Measurements from ENCODE around the gene ZC3H4. TPM values are rescaled to one million over a fixed set of nuclear protein-coding genes. Genes with fewer than 3 reads are reported as not detected.

ZC3H4 gene
- total RNA-seq, 1 experiment from 2014 or later = 42.7 TPM

DNA sequence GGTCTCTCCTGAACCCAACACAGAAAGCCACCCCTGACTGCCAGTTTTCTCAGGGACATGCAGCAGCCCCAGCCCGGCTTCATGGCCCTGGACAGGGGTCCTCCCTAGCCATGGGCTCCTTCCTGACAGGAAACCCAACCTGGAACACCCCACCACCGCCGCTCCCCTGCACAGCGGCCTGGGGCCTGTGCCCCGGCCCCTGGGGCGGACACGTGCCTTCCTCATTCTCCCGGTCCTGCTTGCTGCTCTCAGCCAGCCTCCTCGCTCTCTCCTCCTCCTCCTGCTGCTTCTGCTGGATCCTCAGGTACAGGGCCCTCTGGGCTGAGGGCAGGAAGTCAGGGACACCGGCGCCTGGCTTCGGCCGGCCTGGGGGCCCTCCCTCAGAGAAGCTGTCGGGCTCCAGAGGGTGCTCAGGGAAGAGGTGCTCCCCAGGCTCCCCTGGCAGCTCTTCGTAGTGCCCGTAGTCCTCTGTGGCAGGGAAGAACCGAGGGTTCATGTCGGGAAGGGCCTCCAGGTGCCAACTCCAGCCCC, 44.6 kb downstream of the ZC3H4 start:
- ATAC-seq (no peak), DNase-seq (ENCODE audit: low read depth, low spot score) (no peak)
- H3K9me3 ChIP-seq (ENCODE audit: control insufficient read depth, insufficient read depth, low read depth, low read length) = no peaks in the 10 kb centered on the region
- peaks cover 2% of the 10 kb centered on the region for H3K36me3 ChIP-seq (ENCODE audit: control insufficient read depth, insufficient read depth, low read length)
- no TSS peak for BruUV-seq (replicated peaks)
- H3K4me3 ChIP-seq (ENCODE audit: low read depth in 2 of 2, low read length in 2 of 2) = no peak overlapping the region
- no peak overlapping the region for H3K27ac ChIP-seq (ENCODE audit: low read length)
- intact Hi-C loops (cut with micrococcal nuclease; ENCODE audit: unreplicated experiment) (no loop called here), in situ Hi-C loops (cut with HindIII; ENCODE audit: low pct_unique_long_range_greater_than_20kb, low sequenced_read_pairs) (no loop called here)
- ChIA-PET POLR2A (no interaction called here), CTCF (no interaction called here)
- H3K4me1 ChIP-seq (ENCODE audit: control insufficient read depth, insufficient read depth, low read length) = no peaks in the 10 kb centered on the region
- TF ChIP-seq, protein P1, sequence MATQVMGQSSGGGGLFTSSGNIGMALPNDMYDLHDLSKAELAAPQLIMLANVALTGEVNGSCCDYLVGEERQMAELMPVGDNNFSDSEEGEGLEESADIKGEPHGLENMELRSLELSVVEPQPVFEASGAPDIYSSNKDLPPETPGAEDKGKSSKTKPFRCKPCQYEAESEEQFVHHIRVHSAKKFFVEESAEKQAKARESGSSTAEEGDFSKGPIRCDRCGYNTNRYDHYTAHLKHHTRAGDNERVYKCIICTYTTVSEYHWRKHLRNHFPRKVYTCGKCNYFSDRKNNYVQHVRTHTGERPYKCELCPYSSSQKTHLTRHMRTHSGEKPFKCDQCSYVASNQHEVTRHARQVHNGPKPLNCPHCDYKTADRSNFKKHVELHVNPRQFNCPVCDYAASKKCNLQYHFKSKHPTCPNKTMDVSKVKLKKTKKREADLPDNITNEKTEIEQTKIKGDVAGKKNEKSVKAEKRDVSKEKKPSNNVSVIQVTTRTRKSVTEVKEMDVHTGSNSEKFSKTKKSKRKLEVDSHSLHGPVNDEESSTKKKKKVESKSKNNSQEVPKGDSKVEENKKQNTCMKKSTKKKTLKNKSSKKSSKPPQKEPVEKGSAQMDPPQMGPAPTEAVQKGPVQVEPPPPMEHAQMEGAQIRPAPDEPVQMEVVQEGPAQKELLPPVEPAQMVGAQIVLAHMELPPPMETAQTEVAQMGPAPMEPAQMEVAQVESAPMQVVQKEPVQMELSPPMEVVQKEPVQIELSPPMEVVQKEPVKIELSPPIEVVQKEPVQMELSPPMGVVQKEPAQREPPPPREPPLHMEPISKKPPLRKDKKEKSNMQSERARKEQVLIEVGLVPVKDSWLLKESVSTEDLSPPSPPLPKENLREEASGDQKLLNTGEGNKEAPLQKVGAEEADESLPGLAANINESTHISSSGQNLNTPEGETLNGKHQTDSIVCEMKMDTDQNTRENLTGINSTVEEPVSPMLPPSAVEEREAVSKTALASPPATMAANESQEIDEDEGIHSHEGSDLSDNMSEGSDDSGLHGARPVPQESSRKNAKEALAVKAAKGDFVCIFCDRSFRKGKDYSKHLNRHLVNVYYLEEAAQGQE (IDR thresholded peaks at IDR 0.05; ENCODE audit: insufficient read depth in 1 of 2, low read depth in 2 of 2, low read length in 1 of 2) = no peak
- TF ChIP-seq SIN3A (IDR thresholded peaks at IDR 0.05; ENCODE audit: borderline replicate concordance, insufficient read depth, low read depth, low read length) = no peak
- TF ChIP-seq, protein P2, sequence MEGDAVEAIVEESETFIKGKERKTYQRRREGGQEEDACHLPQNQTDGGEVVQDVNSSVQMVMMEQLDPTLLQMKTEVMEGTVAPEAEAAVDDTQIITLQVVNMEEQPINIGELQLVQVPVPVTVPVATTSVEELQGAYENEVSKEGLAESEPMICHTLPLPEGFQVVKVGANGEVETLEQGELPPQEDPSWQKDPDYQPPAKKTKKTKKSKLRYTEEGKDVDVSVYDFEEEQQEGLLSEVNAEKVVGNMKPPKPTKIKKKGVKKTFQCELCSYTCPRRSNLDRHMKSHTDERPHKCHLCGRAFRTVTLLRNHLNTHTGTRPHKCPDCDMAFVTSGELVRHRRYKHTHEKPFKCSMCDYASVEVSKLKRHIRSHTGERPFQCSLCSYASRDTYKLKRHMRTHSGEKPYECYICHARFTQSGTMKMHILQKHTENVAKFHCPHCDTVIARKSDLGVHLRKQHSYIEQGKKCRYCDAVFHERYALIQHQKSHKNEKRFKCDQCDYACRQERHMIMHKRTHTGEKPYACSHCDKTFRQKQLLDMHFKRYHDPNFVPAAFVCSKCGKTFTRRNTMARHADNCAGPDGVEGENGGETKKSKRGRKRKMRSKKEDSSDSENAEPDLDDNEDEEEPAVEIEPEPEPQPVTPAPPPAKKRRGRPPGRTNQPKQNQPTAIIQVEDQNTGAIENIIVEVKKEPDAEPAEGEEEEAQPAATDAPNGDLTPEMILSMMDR (IDR thresholded peaks at IDR 0.05) = no peak
- TF ChIP-seq TCF7L2 (IDR thresholded peaks at IDR 0.05; ENCODE audit: low read depth, low read length) = no peak
- no peak for TF ChIP-seq POLR2AphosphoS5 (IDR thresholded peaks at IDR 0.05; ENCODE audit: low read depth, low read length)
- no peaks in the 10 kb centered on the region for H3K27me3 ChIP-seq (ENCODE audit: control insufficient read depth, insufficient read depth, low read length)

DNA sequence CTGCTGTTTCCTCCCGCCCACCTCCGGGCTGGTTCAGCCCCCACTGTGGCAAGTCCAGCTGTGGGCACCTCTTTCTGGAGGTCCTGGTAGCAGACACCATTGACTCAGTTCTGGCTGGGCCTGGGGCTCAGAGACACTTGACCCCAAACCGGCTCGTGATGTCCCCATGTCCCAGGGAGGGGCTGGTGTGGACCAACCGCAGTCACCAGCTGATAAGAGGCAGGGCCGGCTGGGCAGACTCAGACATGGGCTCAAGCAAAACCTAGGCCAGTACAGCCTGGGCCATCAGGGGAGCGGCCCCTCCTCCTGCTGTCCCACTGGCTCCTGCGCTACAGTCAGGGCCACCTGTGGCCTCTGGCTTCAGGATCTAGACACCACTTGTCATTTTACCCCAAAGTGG, 45.3 kb downstream of the ZC3H4 start:
- no peaks in the 10 kb centered on the region for H3K27me3 ChIP-seq (ENCODE audit: control insufficient read depth, insufficient read depth, low read length)
- in situ Hi-C loops (cut with HindIII; ENCODE audit: low pct_unique_long_range_greater_than_20kb, low sequenced_read_pairs) = no loop called here
- ChIA-PET CTCF (no interaction called here), POLR2A (interaction anchor here (0.5 to 0.6 kb wide), 2 partner anchors 9 to 72 kb away, joined by 6 to 11 read pairs; no protein-coding TSS in a partner anchor)
- peaks cover 2% of the 10 kb centered on the region for H3K36me3 ChIP-seq (ENCODE audit: control insufficient read depth, insufficient read depth, low read length)
- ATAC-seq = 0 out of 2 replicates have a peak, but pooled peaks have one; percentile 33
- H3K27ac ChIP-seq (ENCODE audit: low read length) = no peak overlapping the region
- TF ChIP-seq TCF7L2 (IDR thresholded peaks at IDR 0.05; ENCODE audit: low read depth, low read length) (no peak), POLR2AphosphoS5 (IDR thresholded peaks at IDR 0.05; ENCODE audit: low read depth, low read length) (no peak), SIN3A (IDR thresholded peaks at IDR 0.05; ENCODE audit: borderline replicate concordance, insufficient read depth, low read depth, low read length) (no peak)
- TF ChIP-seq, protein P1 (IDR thresholded peaks at IDR 0.05; ENCODE audit: insufficient read depth in 1 of 2, low read depth in 2 of 2, low read length in 1 of 2) = no peak
- TF ChIP-seq, protein P2 (IDR thresholded peaks at IDR 0.05) = no peak
- DNase-seq (ENCODE audit: low read depth, low spot score) = no peak
- intact Hi-C loops (cut with micrococcal nuclease; ENCODE audit: unreplicated experiment) = no loop called here
- BruUV-seq (replicated peaks) = no TSS peak
- no peaks in the 10 kb centered on the region for H3K4me1 ChIP-seq (ENCODE audit: control insufficient read depth, insufficient read depth, low read length)
- H3K4me3 ChIP-seq (ENCODE audit: low read depth in 2 of 2, low read length in 2 of 2) = no peak overlapping the region
- H3K9me3 ChIP-seq (ENCODE audit: control insufficient read depth, insufficient read depth, low read depth, low read length) = no peaks in the 10 kb centered on the region
